ENCODE measurements around the gene KDM5B. TPM values are rescaled to one million over a fixed set of nuclear protein-coding genes. Genes with fewer than 3 reads are reported as not detected.

KDM5B gene
- 21.7 and 25.1 TPM in 2 replicates for polyA plus RNA-seq (2012; rRNA removed)
- 19.4 and 20.2 TPM in 2 replicates for polyA plus RNA-seq (2012; cell fraction: cytosol; rRNA removed)
- 44.3 and 67.7 TPM in 2 replicates for polyA plus RNA-seq (2012; cell fraction: nucleus; rRNA removed)

DNA sequence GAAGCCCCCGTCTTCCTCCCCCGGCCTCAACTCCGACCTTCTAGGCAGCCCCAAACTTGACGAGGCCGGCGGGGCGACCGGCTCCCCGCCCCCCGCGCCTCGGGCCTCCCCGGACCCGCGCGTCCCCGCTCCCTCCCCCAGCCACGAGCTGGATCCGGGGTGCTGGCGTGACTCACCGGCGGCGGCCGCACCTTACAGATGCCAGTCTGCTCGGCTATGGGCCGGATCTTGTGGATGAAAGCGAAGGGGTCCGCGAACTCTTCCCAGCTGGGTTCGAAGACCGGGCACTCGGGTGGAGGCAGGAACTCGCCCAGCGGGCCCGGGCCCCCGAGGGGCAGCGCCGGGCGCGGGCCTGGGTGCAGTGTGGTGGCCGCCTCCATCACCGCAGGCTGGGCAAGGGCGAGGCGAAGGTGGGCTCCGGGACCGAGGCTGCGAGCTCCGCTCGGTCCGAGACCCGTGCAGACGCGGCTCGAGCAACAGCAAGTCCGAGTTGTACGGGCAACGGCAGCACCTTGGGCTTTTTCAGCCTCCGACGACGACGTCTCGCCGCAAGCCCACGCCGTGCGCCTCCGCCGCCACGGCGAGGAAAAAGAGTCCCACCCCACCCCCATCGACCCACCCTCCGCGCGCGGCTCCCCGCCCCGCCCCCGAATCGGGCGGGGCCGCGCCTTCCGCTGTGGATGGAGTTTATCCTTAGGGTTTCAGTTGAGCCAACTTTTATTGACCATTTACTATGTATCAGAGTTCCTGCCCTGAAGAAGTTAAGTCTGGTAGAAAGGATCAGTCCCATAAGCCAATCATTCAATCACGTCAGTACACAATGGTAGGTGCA lies at the start of gene KDM5B:
Gene KDM5B (minus strand): TSS at position 496 of the 832 bp plus-strand sequence. CDS start 116 bp downstream, at position 380.
- Histone ChIP-seq H3K4me2 (peak within 1 kb of the TSS; percentile 86), H3K27me3 (ENCODE audit: insufficient read depth) (no peaks in the 10 kb centered on the region), H4K20me1 (ENCODE audit: insufficient read depth) (peaks cover 38% of the 10 kb centered on the region), H3K9ac (peak within 1 kb of the TSS; percentile 93), H3F3A (replicated peaks; ENCODE audit: insufficient read depth) (peaks cover 6% of the 10 kb centered on the region), H3K36me3 (replicated peaks in 1 of 2; ENCODE audit: control insufficient read depth in 1 of 2, insufficient read depth in 2 of 2, low read length in 1 of 2) (no peaks in the 10 kb centered on the region), H3K4me3 (ENCODE audit: low read depth in 2 of 2, low read length in 1 of 2) (peak within 1 kb of the TSS; percentile 96 to 99), H3K9me3 (no peaks in the 10 kb centered on the region), H3K4me1 (ENCODE audit: control insufficient read depth in 1 of 2, insufficient read depth in 2 of 2, low read depth in 1 of 2, low read length in 1 of 2) (peaks cover 24 to 37% of the 10 kb centered on the region in 2 experiments; a peak in 3 of 4 replicates), H3K79me2 (ENCODE audit: insufficient read depth) (peaks cover 51% of the 10 kb centered on the region), H3K9me2 (no peaks in the 10 kb centered on the region), H3K27ac (ENCODE audit: low read depth in 2 of 2, low read length in 1 of 2) (peak within 1 kb of the TSS; percentile 72 to 93), H2AFZ (ENCODE audit: low read depth) (peak within 1 kb of the TSS; percentile 94)
- DNase-seq = peak; percentile 86
- under 1% methylated on average over 26 of the region's 84 CpGs for WGBS (ENCODE audit: low lambda C conversion rate)
- POLR2A ChIA-PET = interaction anchor here (0.6 to 1.2 kb wide), 4 partner anchors 13 to 1880 kb away, joined by 3 to 4 read pairs (median 3); no protein-coding TSS in a partner anchor
- CTCF ChIA-PET = no interaction called here
- TF ChIP-seq TCF12 (IDR thresholded peaks at IDR 0.05) = no peak
- TF ChIP-seq, protein P1, sequence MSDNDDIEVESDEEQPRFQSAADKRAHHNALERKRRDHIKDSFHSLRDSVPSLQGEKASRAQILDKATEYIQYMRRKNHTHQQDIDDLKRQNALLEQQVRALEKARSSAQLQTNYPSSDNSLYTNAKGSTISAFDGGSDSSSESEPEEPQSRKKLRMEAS (IDR thresholded peaks at IDR 0.05; ENCODE audit: low read depth) = peak; percentile 81
- TF ChIP-seq NRF1 (IDR thresholded peaks at IDR 0.05; ENCODE audit: low read depth, low read length) = no peak
- TF ChIP-seq CHD2 (IDR thresholded peaks at IDR 0.05; ENCODE audit: low read length, partially characterized antibody) = peak; percentile 97
- TF ChIP-seq, protein P2, sequence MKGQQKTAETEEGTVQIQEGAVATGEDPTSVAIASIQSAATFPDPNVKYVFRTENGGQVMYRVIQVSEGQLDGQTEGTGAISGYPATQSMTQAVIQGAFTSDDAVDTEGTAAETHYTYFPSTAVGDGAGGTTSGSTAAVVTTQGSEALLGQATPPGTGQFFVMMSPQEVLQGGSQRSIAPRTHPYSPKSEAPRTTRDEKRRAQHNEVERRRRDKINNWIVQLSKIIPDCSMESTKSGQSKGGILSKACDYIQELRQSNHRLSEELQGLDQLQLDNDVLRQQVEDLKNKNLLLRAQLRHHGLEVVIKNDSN (IDR thresholded peaks at IDR 0.05; ENCODE audit: borderline replicate concordance, low read depth) = no peak
- 0 out of 2 replicates have a peak, but pooled peaks have one; percentile 14 for TF ChIP-seq TEAD4 (IDR thresholded peaks at IDR 0.05; ENCODE audit: borderline replicate concordance, insufficient read depth)
- TF ChIP-seq RAD21 (IDR thresholded peaks at IDR 0.05; ENCODE audit: low read length) = no peak
- TF ChIP-seq, protein P3, sequence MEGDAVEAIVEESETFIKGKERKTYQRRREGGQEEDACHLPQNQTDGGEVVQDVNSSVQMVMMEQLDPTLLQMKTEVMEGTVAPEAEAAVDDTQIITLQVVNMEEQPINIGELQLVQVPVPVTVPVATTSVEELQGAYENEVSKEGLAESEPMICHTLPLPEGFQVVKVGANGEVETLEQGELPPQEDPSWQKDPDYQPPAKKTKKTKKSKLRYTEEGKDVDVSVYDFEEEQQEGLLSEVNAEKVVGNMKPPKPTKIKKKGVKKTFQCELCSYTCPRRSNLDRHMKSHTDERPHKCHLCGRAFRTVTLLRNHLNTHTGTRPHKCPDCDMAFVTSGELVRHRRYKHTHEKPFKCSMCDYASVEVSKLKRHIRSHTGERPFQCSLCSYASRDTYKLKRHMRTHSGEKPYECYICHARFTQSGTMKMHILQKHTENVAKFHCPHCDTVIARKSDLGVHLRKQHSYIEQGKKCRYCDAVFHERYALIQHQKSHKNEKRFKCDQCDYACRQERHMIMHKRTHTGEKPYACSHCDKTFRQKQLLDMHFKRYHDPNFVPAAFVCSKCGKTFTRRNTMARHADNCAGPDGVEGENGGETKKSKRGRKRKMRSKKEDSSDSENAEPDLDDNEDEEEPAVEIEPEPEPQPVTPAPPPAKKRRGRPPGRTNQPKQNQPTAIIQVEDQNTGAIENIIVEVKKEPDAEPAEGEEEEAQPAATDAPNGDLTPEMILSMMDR (IDR thresholded peaks at IDR 0.05) = no peak
- TF ChIP-seq, protein P4, sequence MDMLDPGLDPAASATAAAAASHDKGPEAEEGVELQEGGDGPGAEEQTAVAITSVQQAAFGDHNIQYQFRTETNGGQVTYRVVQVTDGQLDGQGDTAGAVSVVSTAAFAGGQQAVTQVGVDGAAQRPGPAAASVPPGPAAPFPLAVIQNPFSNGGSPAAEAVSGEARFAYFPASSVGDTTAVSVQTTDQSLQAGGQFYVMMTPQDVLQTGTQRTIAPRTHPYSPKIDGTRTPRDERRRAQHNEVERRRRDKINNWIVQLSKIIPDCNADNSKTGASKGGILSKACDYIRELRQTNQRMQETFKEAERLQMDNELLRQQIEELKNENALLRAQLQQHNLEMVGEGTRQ (IDR thresholded peaks at IDR 0.05; ENCODE audit: borderline replicate concordance, low read depth, low read length) = no peak
- no peak for TF ChIP-seq NFIC (IDR thresholded peaks at IDR 0.05; ENCODE audit: borderline replicate concordance)
- no peak for TF ChIP-seq RFX5 (IDR thresholded peaks at IDR 0.05; ENCODE audit: low read length)
- no peak for TF ChIP-seq ELF1 (IDR thresholded peaks at IDR 0.05)
- TF ChIP-seq, protein P5, sequence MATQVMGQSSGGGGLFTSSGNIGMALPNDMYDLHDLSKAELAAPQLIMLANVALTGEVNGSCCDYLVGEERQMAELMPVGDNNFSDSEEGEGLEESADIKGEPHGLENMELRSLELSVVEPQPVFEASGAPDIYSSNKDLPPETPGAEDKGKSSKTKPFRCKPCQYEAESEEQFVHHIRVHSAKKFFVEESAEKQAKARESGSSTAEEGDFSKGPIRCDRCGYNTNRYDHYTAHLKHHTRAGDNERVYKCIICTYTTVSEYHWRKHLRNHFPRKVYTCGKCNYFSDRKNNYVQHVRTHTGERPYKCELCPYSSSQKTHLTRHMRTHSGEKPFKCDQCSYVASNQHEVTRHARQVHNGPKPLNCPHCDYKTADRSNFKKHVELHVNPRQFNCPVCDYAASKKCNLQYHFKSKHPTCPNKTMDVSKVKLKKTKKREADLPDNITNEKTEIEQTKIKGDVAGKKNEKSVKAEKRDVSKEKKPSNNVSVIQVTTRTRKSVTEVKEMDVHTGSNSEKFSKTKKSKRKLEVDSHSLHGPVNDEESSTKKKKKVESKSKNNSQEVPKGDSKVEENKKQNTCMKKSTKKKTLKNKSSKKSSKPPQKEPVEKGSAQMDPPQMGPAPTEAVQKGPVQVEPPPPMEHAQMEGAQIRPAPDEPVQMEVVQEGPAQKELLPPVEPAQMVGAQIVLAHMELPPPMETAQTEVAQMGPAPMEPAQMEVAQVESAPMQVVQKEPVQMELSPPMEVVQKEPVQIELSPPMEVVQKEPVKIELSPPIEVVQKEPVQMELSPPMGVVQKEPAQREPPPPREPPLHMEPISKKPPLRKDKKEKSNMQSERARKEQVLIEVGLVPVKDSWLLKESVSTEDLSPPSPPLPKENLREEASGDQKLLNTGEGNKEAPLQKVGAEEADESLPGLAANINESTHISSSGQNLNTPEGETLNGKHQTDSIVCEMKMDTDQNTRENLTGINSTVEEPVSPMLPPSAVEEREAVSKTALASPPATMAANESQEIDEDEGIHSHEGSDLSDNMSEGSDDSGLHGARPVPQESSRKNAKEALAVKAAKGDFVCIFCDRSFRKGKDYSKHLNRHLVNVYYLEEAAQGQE (IDR thresholded peaks at IDR 0.05; ENCODE audit: low read depth, low read length) = no peak
- TF ChIP-seq, protein P6, sequence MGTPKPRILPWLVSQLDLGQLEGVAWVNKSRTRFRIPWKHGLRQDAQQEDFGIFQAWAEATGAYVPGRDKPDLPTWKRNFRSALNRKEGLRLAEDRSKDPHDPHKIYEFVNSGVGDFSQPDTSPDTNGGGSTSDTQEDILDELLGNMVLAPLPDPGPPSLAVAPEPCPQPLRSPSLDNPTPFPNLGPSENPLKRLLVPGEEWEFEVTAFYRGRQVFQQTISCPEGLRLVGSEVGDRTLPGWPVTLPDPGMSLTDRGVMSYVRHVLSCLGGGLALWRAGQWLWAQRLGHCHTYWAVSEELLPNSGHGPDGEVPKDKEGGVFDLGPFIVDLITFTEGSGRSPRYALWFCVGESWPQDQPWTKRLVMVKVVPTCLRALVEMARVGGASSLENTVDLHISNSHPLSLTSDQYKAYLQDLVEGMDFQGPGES (IDR thresholded peaks at IDR 0.05; ENCODE audit: low read depth, low read length) = no peak
- no peak; the same call in 1 of the 2 replicates for TF ChIP-seq FOXJ3 (CRISPR knock-in tag; IDR thresholded peaks at IDR 0.05)
- no peak for TF ChIP-seq EZH2phosphoT487 (IDR thresholded peaks at IDR 0.05; ENCODE audit: borderline replicate concordance, low read depth)
- TF ChIP-seq, protein P7, sequence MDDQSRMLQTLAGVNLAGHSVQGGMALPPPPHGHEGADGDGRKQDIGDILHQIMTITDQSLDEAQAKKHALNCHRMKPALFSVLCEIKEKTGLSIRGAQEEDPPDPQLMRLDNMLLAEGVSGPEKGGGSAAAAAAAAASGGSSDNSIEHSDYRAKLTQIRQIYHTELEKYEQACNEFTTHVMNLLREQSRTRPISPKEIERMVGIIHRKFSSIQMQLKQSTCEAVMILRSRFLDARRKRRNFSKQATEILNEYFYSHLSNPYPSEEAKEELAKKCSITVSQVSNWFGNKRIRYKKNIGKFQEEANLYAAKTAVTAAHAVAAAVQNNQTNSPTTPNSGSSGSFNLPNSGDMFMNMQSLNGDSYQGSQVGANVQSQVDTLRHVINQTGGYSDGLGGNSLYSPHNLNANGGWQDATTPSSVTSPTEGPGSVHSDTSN (IDR thresholded peaks at IDR 0.05) = peak; percentile 84
- TF ChIP-seq MXI1 (IDR thresholded peaks at IDR 0.05; ENCODE audit: low read depth, low read length) = peak; percentile 77
- TF ChIP-seq TAF1 (IDR thresholded peaks at IDR 0.05; ENCODE audit: borderline replicate concordance, low read depth, low read length) = peak; percentile 98
- TF ChIP-seq POLR2AphosphoS5 (IDR thresholded peaks at IDR 0.05; ENCODE audit: low read depth, low read length) = peak; percentile 97
- peak; percentile 97 for TF ChIP-seq SIN3A (IDR thresholded peaks at IDR 0.05; ENCODE audit: borderline replicate concordance, low read depth, low read length)
